D721Med (cell line): ENCODE results near the gene DVL2.

Experiments
- DNase-seq: peaks from one replicate; pipeline ENCODE4 v3.0.0; 2011; ENCODE audit warnings: low spot score; ENCODE audit not compliant: insufficient read length
- FAIRE-seq: peaks from 2 replicates; lab custom pipeline; 2011; peaks lifted over from hg19 to GRCh38; lab: Jason Lieb, UNC
- CTCF ChIP-seq: IDR thresholded peaks from 2 replicates; pipeline ENCODE4 v1.5.1; 2012; ENCODE audit warnings: mild to moderate bottlenecking, control low read depth; ENCODE audit not compliant: insufficient read depth; ENCODE audit errors: missing control alignments

The DVL2 gene

GRCh38 chr17:7191571-7192270 lies 42.6 kb downstream of the DVL2 start:
- DNase-seq (peak; percentile 95), FAIRE-seq (no peak)
- TF ChIP-seq CTCF = no peak

DNA sequence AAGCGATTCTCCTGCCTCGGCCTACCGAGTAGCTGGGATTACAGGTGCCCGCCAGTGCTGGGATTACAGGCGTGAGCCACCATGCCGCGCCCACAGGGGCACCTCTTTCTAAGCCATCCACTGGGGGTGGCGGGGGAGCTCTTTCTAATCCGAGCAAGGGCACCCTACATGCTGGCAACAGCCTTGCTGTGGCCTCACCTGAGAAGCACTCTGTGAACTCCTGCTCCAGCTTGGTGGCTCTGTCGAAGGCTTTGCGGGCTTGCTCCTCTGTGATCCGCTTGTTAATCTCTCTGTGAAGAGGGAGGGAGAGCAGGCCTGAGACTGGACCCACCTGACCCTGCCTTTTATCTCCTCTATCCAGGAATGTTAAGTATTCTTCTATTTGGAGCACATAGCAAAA lies 43.2 kb downstream of the DVL2 start:
- DNase-seq (peak; percentile 63), FAIRE-seq (no peak)
- TF ChIP-seq CTCF = no peak

DNA sequence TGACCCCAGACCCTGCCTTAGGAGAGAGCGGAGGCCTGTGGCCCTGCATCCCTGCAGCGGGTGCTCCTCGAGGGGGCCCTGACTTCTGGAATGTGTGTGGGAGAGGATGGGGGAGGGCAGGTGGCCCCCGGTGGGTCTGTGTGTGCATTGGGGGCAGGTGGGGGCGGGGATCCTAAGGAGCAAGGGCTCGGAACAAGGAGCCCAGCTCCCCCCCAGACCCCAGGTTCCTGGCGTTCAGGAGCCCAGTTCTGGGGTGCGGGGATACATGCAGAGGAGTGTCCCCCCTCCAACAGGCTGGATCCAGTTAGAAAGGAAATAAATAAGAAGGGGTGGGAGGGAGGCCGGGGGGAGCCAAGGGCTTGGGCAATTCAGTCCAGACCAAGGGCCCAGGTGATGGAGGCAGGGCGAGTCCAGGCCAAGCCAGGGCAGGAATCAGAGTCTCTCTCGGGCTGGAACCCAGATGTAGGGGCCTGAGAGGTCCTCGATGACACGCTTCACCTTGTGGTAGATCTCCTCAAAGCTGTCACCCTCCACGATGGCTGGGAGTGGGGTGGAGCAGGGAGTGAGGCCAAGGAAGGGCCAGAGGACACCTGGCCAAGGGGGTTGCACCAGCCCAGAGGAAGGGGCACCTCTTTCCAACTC lies 43.9 kb downstream of the DVL2 start:
- FAIRE-seq = no peak
- TF ChIP-seq CTCF = no peak
- no peak for DNase-seq

- no peak for TF ChIP-seq CTCF
- FAIRE-seq = no peak
- no peak for DNase-seq
These were observed 48.1 kb downstream of the DVL2 start for GRCh38 chr17:7186241-7186640.

DNA sequence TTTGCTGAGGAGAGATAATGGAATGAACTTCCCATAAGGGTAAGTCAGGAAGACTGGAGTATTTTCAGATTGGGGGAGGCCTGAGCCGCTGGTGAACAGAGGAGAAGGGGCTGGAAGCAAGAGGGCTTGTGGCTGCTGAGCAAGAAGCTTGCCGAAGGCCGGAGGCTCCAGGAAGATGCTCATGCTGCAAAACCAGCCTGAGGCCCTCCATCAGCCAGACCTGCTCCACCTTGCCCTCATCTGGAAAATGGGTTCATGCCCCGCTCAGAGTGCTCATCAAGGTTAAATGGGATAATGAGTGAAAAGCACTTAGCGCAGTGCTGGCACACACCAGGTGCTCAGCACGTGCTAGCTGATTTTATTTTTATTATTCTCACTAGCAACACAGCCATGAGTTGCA lies 49.7 kb downstream of the DVL2 start:
- DNase-seq (no peak), FAIRE-seq (no peak)
- no peak for TF ChIP-seq CTCF

GRCh38 chr17:7184091-7184488 lies 50.2 kb downstream of the DVL2 start:
- no peak for FAIRE-seq
- DNase-seq = no peak
- no peak for TF ChIP-seq CTCF
